Muscle layer of duodenum (tissue), 2 donors: Measurements from ENCODE around the gene USB1.

Experiments used
- H3K27ac ChIP-seq: one replicate; pipeline ENCODE4 v1.7.0; 2013; ENCODE audit warnings: mild to moderate bottlenecking, low read length
- H3K27me3 ChIP-seq: one replicate; pipeline ENCODE4 v1.7.0; 2013; ENCODE audit warnings: low read depth, mild to moderate bottlenecking, control low read depth, low read length
- H3K36me3 ChIP-seq, 2 donors: one replicate each; pipeline ENCODE4 v1.7.0; 2013; ENCODE audit warnings: low read length in 2 of 2, control low read depth in 1 of 2, mild to moderate bottlenecking in 1 of 2; ENCODE audit not compliant: insufficient read depth in 2 of 2, control insufficient read depth in 1 of 2
- H3K4me1 ChIP-seq, 2 donors: one replicate each; pipeline ENCODE4 v1.7.0; 2013; ENCODE audit warnings: low read length in 2 of 2, mild to moderate bottlenecking in 2 of 2, control low read depth in 1 of 2, moderate library complexity in 1 of 2; ENCODE audit not compliant: insufficient read depth in 2 of 2, control insufficient read depth in 1 of 2
- H3K4me3 ChIP-seq, 2 donors: one replicate each; pipeline ENCODE4 v1.7.0; 2013; ENCODE audit warnings: low read length in 2 of 2, low read depth in 1 of 2, mild to moderate bottlenecking in 1 of 2
- H3K9me3 ChIP-seq, 2 donors: one replicate each; pipeline ENCODE4 v1.7.0; 2013; ENCODE audit warnings: low read length in 2 of 2, control low read depth in 1 of 2, mild to moderate bottlenecking in 1 of 2; ENCODE audit not compliant: control insufficient read depth in 1 of 2
- donor health status: healthy.

USB1 gene

DNA sequence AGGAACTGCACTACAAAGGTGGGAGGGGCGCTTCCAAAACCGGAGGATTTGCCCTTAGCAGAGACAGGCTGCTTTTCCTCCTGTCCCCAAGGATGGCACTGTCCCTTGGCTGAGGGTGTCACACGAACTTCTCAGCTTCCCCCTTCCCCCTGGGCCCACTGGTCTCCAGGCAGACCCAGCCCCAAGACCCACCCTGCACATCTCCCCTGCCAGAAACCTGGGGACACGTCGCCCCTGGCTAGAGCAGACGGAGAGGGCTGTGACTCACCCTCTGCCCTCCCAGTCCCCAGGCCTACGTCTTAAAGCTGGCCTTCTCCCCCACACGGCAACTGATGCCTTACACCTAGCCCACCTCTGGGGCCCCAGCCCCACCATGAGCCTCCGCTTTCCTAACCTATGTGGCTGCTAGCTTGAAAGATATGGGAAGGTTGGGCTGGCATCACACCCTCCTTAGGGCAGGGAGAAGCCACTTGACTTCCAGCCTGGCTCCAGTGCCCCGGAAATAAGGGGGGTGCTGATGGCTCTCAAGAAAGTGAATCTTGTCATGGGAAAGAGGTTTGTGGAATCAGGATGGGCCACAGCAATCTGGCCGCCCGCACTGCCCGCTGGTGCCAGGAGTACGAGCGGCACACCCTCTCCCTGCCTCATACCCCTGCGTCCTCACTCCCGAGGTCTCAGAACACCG is 5.3 kb upstream of the USB1 start:
- H3K27me3 ChIP-seq: no peaks in the 10 kb centered on the region
- no peaks in the 10 kb centered on the region for H3K9me3 ChIP-seq
- H3K27ac ChIP-seq: no peak overlapping the region
- H3K4me1 ChIP-seq: peaks cover 8 to 19% of the 10 kb centered on the region in 2 donors
- H3K4me3 ChIP-seq: no peak overlapping the region
- H3K36me3 ChIP-seq: peaks cover 9 to 40% of the 10 kb centered on the region in 2 donors

DNA sequence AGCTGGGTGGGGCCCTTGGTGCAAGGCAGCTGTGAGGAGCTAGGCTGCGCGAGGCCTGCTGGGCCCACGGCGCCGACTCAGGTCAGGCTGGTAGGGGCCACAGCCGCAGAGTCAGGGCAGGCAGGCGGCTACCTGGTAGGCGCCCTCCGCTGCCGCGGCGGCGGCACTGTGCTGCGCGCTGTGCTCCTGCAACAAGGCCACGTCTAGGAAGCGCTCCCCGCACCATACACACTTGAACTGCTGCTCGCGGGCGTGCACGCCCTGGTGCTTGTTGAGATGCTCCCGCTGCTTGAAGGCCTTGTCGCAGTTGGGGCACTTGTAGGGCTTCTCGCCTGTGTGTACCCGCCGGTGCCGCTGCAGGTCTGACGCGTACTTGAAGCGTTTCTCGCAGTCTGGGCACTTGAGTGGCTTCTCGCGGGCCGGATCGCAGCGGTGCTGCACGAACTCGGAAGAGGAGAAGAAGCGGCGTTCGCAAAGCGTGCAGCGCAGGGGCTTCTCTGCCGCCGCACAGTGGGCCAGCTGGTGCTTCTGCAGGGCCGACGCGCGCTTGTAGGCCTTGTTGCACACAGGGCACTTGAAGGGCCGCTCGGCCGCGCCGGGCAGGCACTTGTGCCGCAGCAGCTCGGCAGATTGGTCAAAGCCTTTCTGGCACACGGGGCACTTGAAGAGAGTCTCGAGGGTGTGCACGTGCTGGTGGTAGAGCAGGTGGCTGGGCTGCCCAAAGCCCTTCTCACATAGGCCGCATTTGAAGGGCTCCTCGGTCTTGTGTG is 4.6 kb upstream of the USB1 start:
- Histone ChIP-seq H3K27me3 (no peaks in the 10 kb centered on the region), H3K9me3 (no peaks in the 10 kb centered on the region), H3K27ac (no peak overlapping the region), H3K4me3 (no peak overlapping the region), H3K4me1 (peaks cover 8 to 19% of the 10 kb centered on the region in 2 donors), H3K36me3 (peaks cover 9 to 40% of the 10 kb centered on the region in 2 donors)

DNA sequence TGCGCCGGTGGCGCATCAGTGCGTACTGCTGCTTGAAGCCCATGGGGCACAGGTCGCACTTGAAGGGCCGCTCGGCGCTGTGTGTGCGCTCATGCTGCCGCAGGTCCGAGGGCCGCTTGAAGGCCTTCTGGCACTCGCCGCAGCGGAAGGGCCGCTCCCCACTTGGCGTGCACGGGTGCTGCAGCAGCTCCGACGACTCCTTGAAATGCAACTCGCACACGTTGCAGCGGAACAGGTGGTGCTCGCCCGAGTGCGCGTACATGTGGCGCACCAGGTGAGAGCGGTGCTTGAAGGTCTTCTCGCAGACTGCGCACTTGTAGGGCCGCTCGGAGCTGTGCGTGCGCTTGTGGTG is 4.1 kb upstream of the USB1 start:
- H3K36me3 ChIP-seq: peaks cover 11 to 40% of the 10 kb centered on the region in 2 donors
- H3K27ac ChIP-seq: no peak overlapping the region
- peaks cover 8 to 24% of the 10 kb centered on the region in 2 donors for H3K4me1 ChIP-seq
- no peaks in the 10 kb centered on the region for H3K9me3 ChIP-seq
- no peak overlapping the region for H3K4me3 ChIP-seq
- no peaks in the 10 kb centered on the region for H3K27me3 ChIP-seq

DNA sequence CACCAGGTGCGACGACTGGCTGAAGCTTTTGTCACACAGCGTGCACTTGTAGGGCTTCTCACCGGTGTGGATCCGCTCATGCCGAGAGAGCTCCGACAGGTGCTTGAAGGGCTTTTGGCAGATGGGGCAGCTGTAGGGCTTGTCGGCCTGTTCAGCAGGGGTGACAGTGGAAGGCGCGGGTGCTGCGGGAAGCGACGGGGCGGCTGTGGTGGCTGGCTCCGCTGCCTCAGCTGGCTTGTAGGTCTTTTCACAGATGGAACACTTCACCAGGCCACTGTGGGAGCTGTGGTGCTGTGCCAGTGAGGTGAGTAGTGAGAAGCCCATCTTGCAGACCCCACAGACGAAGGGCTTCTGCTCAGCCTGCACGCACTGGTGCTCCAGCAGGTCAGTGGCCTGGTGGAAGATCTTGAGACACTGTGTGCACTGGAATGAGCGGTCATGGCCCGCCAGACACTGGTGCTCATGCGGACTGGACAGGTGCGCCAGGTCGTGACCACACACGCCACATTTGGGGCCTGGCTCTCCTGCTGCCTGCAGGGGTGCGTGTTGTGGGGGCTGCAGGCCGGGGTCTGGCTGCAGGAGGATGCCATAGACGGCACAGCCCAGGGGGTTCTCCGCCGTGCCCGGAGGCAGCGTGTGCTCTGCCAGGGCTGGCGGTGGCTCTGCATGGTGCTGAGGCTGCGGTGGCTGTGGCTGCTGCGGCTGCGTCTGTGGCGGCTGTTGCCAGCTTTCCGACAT is 3.5 kb upstream of the USB1 start:
- H3K9me3 ChIP-seq: no peaks in the 10 kb centered on the region
- H3K36me3 ChIP-seq: peaks cover 11 to 40% of the 10 kb centered on the region in 2 donors
- H3K27ac ChIP-seq: no peak overlapping the region
- H3K4me1 ChIP-seq: peaks cover 8 to 24% of the 10 kb centered on the region in 2 donors
- no peak overlapping the region for H3K4me3 ChIP-seq
- no peaks in the 10 kb centered on the region for H3K27me3 ChIP-seq

DNA sequence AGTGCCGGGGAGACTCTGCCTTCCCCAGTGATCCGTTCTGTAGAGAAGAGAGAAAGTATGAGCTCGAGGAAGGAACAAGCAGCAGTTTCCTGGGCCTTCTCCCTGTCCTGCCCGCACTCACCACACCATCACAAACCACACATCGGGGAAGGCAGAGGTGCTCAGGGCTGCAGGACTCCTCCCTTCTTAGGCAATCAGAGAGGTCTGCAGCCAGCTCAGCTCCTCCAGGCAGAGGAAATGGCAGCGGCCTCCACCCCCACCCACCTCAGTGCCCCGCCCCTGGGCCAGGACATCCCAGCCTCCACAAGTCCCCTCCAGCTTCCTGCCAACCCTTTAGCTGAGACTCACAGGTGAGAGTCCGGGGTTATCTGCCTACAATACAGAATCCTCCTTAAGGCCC is 2.7 kb upstream of the USB1 start:
- Histone ChIP-seq H3K27me3 (no peaks in the 10 kb centered on the region), H3K9me3 (no peaks in the 10 kb centered on the region), H3K27ac (no peak overlapping the region), H3K36me3 (peaks cover 15 to 45% of the 10 kb centered on the region in 2 donors), H3K4me1 (peaks cover 8 to 24% of the 10 kb centered on the region in 2 donors), H3K4me3 (no peak overlapping the region)

DNA sequence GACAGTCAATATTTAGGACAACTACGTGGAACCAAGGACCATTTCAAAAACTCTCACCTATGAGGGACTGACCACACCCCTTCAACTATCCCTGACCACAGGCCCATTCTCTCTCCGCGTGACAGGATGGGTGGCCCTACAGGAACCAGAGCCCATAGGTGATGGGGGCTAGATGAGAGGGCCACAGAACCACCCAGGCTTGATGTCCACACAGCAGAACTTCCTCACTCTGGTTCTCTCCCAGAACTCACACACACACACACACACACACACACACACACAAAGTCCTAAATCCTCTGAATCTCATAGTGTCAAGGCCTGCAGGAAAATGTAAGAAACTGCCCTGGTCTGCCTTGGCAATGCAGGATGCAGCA is 2.2 kb upstream of the USB1 start:
- Histone ChIP-seq H3K36me3 (peaks cover 15 to 40% of the 10 kb centered on the region in 2 donors), H3K27ac (peak overlapping the region; percentile 60), H3K9me3 (no peaks in the 10 kb centered on the region), H3K4me3 (peak overlapping the region; percentile 44 to 89), H3K4me1 (peaks cover 8 to 24% of the 10 kb centered on the region in 2 donors), H3K27me3 (no peaks in the 10 kb centered on the region)

DNA sequence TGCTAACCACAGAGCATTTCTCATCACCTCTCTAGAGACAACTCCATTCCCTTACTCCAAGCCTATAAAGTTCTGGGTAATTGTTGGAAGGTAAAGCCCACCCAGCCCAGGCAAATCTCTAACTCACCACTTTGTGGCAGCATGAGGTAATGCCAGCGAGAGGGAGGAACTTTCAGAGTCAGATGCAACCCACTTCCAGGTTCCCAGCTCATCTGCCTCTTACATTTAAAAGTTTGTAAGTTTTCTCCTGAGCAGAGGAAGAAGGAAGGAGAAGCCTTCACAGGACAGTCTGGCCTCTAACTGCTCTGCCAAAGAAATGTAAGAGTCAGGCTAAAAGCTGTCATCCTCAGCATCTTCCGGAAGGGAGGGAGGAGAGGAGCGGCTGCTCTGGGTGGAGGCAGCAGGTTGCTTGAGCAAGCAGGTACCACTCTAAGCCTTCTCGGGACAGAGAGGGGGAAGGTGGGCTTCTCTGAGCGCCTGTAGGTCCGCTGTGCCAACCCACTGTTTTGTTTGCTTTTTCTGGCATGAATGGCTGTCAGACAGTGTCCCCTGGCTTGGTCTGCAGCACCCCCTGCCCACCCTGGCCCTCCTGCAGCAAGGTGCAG is 1.7 kb upstream of the USB1 start:
- Histone ChIP-seq H3K27ac (peak overlapping the region; percentile 60), H3K36me3 (peaks cover 15 to 35% of the 10 kb centered on the region in 2 donors), H3K4me3 (peak overlapping the region; percentile 44 to 89), H3K9me3 (no peaks in the 10 kb centered on the region), H3K4me1 (peaks cover 8 to 24% of the 10 kb centered on the region in 2 donors), H3K27me3 (no peaks in the 10 kb centered on the region)

DNA sequence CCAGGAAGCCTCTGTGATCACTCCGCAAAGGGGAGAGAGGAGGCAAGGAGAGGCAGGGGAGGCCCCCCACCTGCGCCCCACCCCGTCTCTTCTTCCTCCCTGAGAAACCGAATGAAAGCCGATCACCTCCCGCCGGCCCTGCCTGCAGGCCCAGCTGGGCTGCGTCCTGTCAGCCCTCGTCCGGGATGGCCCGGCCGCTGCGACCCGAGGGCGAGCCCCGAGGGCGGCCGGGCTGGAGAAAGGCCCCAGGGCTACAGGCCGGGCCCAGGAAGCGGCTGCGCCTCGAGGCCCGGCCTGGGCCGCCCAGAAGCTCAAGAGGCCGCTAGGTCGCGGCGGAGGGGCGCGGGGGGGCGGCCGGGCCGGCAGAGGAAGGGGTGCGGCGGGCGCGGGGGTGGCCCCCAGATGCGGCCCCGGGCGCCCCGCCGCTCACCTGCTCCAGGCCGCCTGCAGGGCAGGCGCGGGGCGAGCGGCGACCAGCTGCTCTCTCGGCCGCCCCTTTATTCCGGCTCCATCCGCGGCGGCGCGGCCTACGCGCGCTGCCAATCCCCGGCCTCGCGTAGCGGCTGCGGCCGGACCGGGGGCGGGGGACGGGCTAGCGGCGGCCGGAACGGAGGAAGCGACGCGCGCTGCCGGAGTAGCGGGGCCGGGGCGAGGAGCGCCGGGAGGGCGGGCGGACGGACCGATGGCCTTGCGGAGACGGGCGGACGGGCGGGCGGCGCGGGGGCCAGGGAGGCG is 1.1 kb upstream of the USB1 start, which contains the start of gene ZNF319:
TSS of gene ZNF319 (minus strand) at position 702 of the 735 bp plus-strand sequence. CDS start 2,407 bp downstream, outside the sequence.
- Histone ChIP-seq H3K27ac (peak within 1 kb of the TSS; percentile 63), H3K4me1 (peaks cover 8 to 24% of the 10 kb centered on the region in 2 donors), H3K36me3 (peaks cover 15 to 35% of the 10 kb centered on the region in 2 donors), H3K9me3 (no peaks in the 10 kb centered on the region), H3K4me3 (peak within 1 kb of the TSS; percentile 76 to 89), H3K27me3 (no peaks in the 10 kb centered on the region)

DNA sequence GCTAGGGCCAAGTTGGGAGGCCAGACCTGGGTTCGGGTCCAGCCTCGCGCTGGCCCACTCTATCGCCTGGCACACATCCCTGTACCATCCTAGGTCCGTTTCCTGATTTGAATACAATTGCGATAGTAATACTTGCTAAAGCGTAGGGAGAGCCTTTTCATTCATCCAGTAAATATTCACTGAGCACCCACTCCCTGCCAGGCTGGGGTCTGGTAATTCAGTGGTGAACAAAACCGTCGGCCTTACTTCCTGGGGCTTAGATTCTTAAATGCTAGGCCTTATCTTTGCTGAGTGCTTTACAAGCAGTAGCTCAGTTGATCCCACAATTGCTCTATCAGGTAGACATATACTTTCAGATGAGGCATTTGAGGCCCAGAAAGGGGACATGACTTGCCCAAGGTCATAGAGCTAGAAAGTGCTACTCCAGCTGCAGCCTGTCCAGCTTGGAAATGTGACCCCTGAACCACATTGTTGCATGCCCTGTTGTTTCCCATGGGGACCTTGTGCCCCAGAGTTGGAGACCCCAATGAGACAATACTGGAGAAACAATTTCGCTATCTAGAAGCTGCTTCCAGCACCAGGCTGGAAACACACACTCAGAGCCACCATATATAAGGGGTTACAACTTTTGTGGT is 691 bp downstream of the USB1 start:
- H3K4me3 ChIP-seq: peak overlapping the region; percentile 76 to 89
- no peaks in the 10 kb centered on the region for H3K9me3 ChIP-seq
- H3K27me3 ChIP-seq: no peaks in the 10 kb centered on the region
- H3K27ac ChIP-seq: peak overlapping the region; percentile 31
- H3K4me1 ChIP-seq: peaks cover 8 to 24% of the 10 kb centered on the region in 2 donors
- H3K36me3 ChIP-seq: peaks cover 11 to 21% of the 10 kb centered on the region in 2 donors

DNA sequence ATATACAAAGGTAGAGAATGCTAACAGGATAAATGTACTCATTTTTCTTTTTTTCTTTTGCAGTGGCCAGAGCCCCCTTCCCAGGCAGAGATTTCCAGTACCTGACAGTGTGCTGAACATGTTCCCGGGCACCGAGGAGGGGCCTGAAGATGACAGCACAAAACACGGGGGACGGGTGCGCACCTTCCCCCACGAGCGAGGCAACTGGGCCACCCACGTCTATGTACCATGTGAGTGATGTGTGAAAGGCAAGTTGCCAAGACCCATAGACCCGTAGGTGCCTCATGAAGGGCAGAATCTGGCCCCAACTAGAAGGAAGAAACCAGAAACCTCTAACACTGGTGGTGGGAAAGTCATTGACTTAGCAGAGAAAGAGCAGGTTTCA is 1.2 kb downstream of the USB1 start:
- H3K36me3 ChIP-seq: peaks cover 11 to 16% of the 10 kb centered on the region in 2 donors

More for the DNA sequence above, 1.2 kb downstream of the USB1 start:
- no peak overlapping the region for H3K27ac ChIP-seq
- H3K9me3 ChIP-seq: no peaks in the 10 kb centered on the region
- no peaks in the 10 kb centered on the region for H3K27me3 ChIP-seq
- H3K4me3 ChIP-seq: no peak overlapping the region
- peaks cover 8 to 24% of the 10 kb centered on the region in 2 donors for H3K4me1 ChIP-seq
